Measurements from ENCODE around the gene ATP6V0B.

DNA sequence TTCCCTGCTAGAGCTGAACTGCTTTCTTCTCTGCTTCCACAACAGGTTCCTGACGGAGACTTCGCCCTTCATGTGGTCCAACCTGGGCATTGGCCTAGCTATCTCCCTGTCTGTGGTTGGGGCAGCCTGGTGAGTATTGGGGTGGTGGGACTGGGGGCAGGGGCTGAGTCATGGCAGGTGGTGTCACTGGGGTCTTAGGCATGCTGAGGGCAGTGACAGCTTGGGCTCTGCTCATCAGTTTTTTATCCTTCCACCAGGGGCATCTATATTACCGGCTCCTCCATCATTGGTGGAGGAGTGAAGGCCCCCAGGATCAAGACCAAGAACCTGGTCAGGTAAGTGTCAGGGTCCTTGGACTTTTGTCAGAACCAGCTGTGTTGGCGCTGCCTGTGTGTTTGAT, 1.3 kb downstream of the ATP6V0B start:
- TF ChIP-seq SPI1 (IDR thresholded peaks at IDR 0.05; ENCODE audit: borderline replicate concordance, low read depth) (no peak), POLR2AphosphoS5 (IDR thresholded peaks at IDR 0.05; ENCODE audit: low read depth) (no peak), GABPA (IDR thresholded peaks at IDR 0.05; ENCODE audit: low read depth) (no peak)
- TF ChIP-seq, protein P1, sequence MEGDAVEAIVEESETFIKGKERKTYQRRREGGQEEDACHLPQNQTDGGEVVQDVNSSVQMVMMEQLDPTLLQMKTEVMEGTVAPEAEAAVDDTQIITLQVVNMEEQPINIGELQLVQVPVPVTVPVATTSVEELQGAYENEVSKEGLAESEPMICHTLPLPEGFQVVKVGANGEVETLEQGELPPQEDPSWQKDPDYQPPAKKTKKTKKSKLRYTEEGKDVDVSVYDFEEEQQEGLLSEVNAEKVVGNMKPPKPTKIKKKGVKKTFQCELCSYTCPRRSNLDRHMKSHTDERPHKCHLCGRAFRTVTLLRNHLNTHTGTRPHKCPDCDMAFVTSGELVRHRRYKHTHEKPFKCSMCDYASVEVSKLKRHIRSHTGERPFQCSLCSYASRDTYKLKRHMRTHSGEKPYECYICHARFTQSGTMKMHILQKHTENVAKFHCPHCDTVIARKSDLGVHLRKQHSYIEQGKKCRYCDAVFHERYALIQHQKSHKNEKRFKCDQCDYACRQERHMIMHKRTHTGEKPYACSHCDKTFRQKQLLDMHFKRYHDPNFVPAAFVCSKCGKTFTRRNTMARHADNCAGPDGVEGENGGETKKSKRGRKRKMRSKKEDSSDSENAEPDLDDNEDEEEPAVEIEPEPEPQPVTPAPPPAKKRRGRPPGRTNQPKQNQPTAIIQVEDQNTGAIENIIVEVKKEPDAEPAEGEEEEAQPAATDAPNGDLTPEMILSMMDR (IDR thresholded peaks at IDR 0.05; ENCODE audit: insufficient read depth, low read length): no peak
- TF ChIP-seq, protein P2, sequence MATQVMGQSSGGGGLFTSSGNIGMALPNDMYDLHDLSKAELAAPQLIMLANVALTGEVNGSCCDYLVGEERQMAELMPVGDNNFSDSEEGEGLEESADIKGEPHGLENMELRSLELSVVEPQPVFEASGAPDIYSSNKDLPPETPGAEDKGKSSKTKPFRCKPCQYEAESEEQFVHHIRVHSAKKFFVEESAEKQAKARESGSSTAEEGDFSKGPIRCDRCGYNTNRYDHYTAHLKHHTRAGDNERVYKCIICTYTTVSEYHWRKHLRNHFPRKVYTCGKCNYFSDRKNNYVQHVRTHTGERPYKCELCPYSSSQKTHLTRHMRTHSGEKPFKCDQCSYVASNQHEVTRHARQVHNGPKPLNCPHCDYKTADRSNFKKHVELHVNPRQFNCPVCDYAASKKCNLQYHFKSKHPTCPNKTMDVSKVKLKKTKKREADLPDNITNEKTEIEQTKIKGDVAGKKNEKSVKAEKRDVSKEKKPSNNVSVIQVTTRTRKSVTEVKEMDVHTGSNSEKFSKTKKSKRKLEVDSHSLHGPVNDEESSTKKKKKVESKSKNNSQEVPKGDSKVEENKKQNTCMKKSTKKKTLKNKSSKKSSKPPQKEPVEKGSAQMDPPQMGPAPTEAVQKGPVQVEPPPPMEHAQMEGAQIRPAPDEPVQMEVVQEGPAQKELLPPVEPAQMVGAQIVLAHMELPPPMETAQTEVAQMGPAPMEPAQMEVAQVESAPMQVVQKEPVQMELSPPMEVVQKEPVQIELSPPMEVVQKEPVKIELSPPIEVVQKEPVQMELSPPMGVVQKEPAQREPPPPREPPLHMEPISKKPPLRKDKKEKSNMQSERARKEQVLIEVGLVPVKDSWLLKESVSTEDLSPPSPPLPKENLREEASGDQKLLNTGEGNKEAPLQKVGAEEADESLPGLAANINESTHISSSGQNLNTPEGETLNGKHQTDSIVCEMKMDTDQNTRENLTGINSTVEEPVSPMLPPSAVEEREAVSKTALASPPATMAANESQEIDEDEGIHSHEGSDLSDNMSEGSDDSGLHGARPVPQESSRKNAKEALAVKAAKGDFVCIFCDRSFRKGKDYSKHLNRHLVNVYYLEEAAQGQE (IDR thresholded peaks at IDR 0.05; ENCODE audit: insufficient replicate concordance, low read depth): no peak
